HG03060 (cell line): Measurements from ENCODE around the gene CPED1.
"Not testable (repeated sequence)": the region's sequence is repeated elsewhere in the genome, so short reads cannot be mapped to it uniquely, and the experiment has no call there.

Experiments used
- ATAC-seq: cut with Tn5 transposase; IDR thresholded peaks from one replicate; pipeline ENCODE4 v1.9.1; 2021; ENCODE audit warnings: low read depth, moderate number of reproducible peaks; ENCODE audit not compliant: unreplicated experiment

The CPED1 gene

GRCh38 chr7:121119047-121119446 is 130.5 kb downstream of the CPED1 start:
- no peak for ATAC-seq

- no peak for ATAC-seq
Observed at GRCh38 chr7:121123032-121123431, 134.5 kb downstream of the CPED1 start.

GRCh38 chr7:121125454-121125853 is 136.9 kb downstream of the CPED1 start:
- not testable (repeated sequence) for ATAC-seq

GRCh38 chr7:121126201-121126600 is 137.7 kb downstream of the CPED1 start:
- no peak for ATAC-seq

DNA sequence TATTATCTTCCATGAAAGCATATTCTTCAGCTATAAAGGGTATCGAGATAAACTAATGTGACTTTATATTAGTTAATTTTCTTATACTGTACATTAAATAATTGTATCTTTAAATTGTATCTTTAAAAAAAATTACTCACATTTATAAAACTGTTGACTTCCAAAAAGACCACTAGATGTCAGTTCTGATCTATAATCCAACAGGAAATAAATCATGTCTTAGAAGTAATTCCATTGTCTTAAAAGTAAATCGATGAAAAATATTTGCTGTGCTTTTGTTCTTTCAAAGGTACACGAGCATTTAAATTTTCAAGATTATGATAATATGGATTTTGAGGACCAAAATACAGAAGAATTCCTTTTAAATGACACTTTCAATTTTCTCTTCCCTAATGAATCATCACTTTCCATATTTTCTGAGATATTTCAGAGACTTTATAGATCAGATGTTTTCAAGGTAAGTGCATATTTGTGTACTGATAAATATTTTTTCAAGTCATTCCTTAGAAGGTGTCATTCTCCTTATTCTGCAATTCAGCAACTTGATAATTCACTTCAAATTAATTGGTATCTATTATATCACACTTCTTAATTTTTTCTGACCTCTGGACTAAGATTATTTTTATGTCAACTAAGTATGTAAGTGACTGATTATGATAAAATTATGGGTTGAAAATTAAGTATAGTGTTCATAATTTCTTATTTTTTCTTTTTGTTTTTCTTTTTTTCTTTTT is 138.5 kb downstream of the CPED1 start:
- no peak for ATAC-seq

DNA sequence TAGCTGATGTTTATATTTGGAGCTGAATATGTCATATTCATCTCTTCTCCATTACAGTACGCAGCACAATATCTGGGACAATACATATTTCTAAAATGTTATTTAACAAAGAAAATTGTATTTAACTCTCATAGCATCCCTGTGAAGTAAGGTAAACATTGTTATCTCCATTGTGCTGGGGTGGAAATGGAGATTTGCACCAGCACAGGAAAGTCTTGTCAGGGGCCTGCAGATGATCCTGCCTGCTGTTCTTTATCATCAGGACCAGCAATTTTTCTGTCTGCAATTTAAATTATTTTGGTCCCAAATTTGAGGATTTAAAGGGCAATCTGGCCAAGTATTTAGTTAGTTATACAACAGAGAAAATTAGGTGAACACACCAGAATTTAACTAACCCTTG is 144.4 kb downstream of the CPED1 start:
- ATAC-seq = no peak

DNA sequence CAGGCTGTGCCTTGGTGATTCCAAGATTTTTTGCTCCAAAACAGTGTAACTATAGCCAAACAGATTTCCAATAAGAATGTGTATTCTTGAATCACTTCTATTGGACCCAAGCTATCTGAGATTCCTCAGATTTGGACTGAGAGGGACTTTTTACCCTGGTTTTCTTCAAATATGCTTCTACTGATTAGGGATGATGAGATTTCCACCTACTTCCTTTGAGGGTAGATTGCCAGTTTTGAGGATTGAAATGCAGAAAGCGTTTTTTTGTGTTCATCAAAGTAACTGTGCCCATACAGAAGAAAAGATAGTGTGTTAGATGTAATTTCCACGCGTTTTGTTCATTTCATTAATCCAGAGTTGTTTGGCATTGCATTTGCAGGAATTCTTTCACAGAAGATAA is 144.9 kb downstream of the CPED1 start:
- no peak for ATAC-seq

DNA sequence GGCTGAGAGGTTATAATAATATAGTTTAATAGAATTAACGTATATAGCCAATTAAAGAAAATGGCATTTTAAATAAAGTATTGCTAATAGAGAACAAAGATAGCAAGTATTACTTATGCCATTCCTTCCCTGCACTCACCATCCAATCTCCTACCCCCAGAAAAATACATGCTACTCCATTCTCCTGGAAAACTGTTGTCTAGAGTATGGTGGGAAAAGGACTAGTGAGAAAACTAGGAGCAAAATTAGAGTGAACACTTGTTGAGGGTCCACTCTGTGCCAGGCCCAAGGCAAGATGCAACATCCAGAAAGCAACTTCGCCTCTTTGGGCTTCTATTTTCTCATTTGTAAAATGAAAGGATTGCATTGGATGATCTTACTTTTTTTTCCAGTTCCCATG is 149.1 kb downstream of the CPED1 start:
- ATAC-seq = no peak

GRCh38 chr7:121138262-121138933 is 149.9 kb downstream of the CPED1 start:
- peak; percentile 100 for ATAC-seq

- no peak for ATAC-seq
Observed at GRCh38 chr7:121139427-121139826, 150.9 kb downstream of the CPED1 start.

- ATAC-seq = no peak
Observed at GRCh38 chr7:121140790-121141189, 152.3 kb downstream of the CPED1 start.

GRCh38 chr7:121151774-121152221 is 163.3 kb downstream of the CPED1 start:
- no peak for ATAC-seq

GRCh38 chr7:121153411-121153810 is 164.9 kb downstream of the CPED1 start:
- no peak for ATAC-seq

GRCh38 chr7:121153995-121154394 is 165.5 kb downstream of the CPED1 start:
- ATAC-seq = no peak

GRCh38 chr7:121156825-121157224 is 168.3 kb downstream of the CPED1 start:
- ATAC-seq = no peak

- no peak for ATAC-seq
Observed at GRCh38 chr7:121157341-121157751, 168.8 kb downstream of the CPED1 start.

GRCh38 chr7:121157885-121158590 is 169.5 kb downstream of the CPED1 start:
- ATAC-seq = no peak

DNA sequence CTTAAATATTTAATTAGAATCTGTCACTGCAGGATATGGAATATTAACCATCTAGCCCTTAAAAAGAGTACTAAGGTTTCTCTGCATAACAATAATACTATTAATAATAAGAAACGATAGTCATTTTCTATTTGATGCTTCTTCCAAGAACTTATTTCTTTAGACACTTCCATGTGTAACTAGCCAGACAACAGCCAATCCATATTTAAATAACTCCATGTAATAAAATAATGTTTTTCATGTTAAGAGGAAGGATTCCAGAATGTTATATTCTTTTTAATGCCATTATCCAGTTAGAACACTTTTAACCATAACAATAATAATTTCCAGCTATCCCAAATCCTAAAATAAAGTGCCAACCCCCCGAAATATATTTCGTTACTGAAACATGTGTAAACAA is 170.2 kb downstream of the CPED1 start:
- no peak for ATAC-seq

DNA sequence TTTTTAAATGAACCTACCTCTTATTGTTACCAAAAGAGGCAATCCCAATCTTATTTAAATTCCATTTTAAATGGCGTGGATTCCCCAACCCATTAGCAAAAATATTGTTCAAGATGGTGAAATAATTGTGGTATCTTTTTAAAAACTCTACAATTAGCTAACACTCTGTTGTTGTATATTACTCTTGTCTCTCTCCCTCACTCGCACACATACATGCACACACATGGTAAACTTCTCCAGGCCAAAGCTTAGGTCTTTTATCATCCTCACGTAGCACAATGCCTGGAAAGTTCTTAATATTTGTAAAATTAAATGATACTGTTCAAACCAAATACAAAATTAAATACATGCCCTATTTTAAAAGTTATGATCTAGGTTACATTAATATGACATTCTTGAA is 171.0 kb downstream of the CPED1 start:
- ATAC-seq = no peak

- no peak for ATAC-seq
Observed at GRCh38 chr7:121160150-121161008, 171.9 kb downstream of the CPED1 start.

GRCh38 chr7:121163699-121164098 is 175.2 kb downstream of the CPED1 start:
- no peak for ATAC-seq
